H9 (cell line): ENCODE measurements around the gene CWC25. TPM values are rescaled to one million over a fixed set of nuclear protein-coding genes. Genes with fewer than 3 reads are reported as not detected.

Experiments used
- DNase-seq: peaks from one replicate; pipeline ENCODE4 v3.0.0-alpha.2; 2017
- H2AFZ ChIP-seq: one replicate; pipeline ENCODE4 v1.6.1; 2013; ENCODE audit warnings: mild to moderate bottlenecking, low read length, control low read depth, moderate library complexity
- H2AK5ac ChIP-seq: 2 replicates; pipeline ENCODE4 v1.6.1; 2013; ENCODE audit warnings: low read length, control low read depth, mixed read lengths; ENCODE audit not compliant: insufficient read length
- H2BK120ac ChIP-seq: one replicate; pipeline ENCODE4 v1.6.1; 2013; ENCODE audit warnings: low read depth, mild to moderate bottlenecking, low read length, control low read depth, inconsistent platforms; ENCODE audit not compliant: poor library complexity, severe bottlenecking
- H2BK12ac ChIP-seq: 2 replicates; pipeline ENCODE4 v1.6.1; 2013; ENCODE audit warnings: low read length, control low read depth, mixed read lengths, low read depth; ENCODE audit not compliant: insufficient read length
- H2BK15ac ChIP-seq: 2 replicates; pipeline ENCODE4 v1.6.1; 2013; ENCODE audit warnings: low read depth, low read length, control low read depth
- H2BK20ac ChIP-seq: one replicate; pipeline ENCODE4 v1.6.1; 2013; ENCODE audit warnings: low read depth, mild to moderate bottlenecking, low read length, control low read depth, inconsistent platforms; ENCODE audit not compliant: poor library complexity, severe bottlenecking
- H2BK5ac ChIP-seq: 2 replicates; pipeline ENCODE4 v1.6.1; 2013; ENCODE audit warnings: low read length, control low read depth, mixed read lengths; ENCODE audit not compliant: insufficient read length
- H3K14ac ChIP-seq: 2 replicates; pipeline ENCODE4 v1.6.1; 2013; ENCODE audit warnings: low read length, control low read depth; ENCODE audit not compliant: insufficient read depth
- H3K18ac ChIP-seq: 2 replicates; pipeline ENCODE4 v1.6.1; 2013; ENCODE audit warnings: low read depth, mild to moderate bottlenecking, mixed read lengths, low read length, control low read depth; ENCODE audit not compliant: insufficient read length
- H3K23ac ChIP-seq: 2 replicates; pipeline ENCODE4 v1.6.1; 2013; ENCODE audit warnings: low read length, control low read depth, mixed read lengths, low read depth; ENCODE audit not compliant: insufficient read length
- H3K23me2 ChIP-seq: 2 replicates; pipeline ENCODE4 v1.6.1; 2013; ENCODE audit warnings: low read depth, mild to moderate bottlenecking, mixed read lengths, low read length, control low read depth; ENCODE audit not compliant: insufficient read length, poor library complexity, severe bottlenecking
- H3K27ac ChIP-seq: 2 replicates; pipeline ENCODE4 v1.5.1; 2013; ENCODE audit warnings: low read length, control low read depth, mixed read lengths, low read depth; ENCODE audit not compliant: insufficient read length
- H3K27me3 ChIP-seq: 2 replicates; pipeline ENCODE4 v1.6.1; 2013; ENCODE audit warnings: low read length, control low read depth, inconsistent platforms; ENCODE audit not compliant: insufficient read depth
- H3K4ac ChIP-seq: 2 replicates; pipeline ENCODE4 v1.6.1; 2013; ENCODE audit warnings: low read depth, mild to moderate bottlenecking, control low read depth, inconsistent platforms, low read length, moderate library complexity
- H3K4me1 ChIP-seq: 2 replicates; pipeline ENCODE4 v1.6.1; 2013; ENCODE audit warnings: low read length, control low read depth, inconsistent platforms; ENCODE audit not compliant: insufficient read depth
- H3K4me2 ChIP-seq: 2 replicates; pipeline ENCODE4 v1.6.1; 2013; ENCODE audit warnings: low read length, control low read depth, mixed read lengths; ENCODE audit not compliant: insufficient read length, insufficient read depth
- H3K56ac ChIP-seq: 2 replicates; pipeline ENCODE4 v1.6.1; 2013; ENCODE audit warnings: low read depth, mild to moderate bottlenecking, mixed read lengths, low read length, control low read depth; ENCODE audit not compliant: insufficient read length
- H3K79me1 ChIP-seq: 2 replicates; pipeline ENCODE4 v1.6.1; 2013; ENCODE audit warnings: low read depth, mild to moderate bottlenecking, moderate library complexity, low read length, control low read depth, inconsistent platforms; ENCODE audit not compliant: insufficient read depth, poor library complexity, severe bottlenecking
- H3K79me2 ChIP-seq: 2 replicates; pipeline ENCODE4 v1.6.1; 2013; ENCODE audit warnings: low read length, control low read depth, inconsistent platforms; ENCODE audit not compliant: insufficient read depth
- H3K9ac ChIP-seq: 2 replicates; pipeline ENCODE4 v1.6.1; 2013; ENCODE audit warnings: low read length, control low read depth, mixed read lengths; ENCODE audit not compliant: insufficient read length; ENCODE audit errors: extremely low read depth
- H3K9me3 ChIP-seq: one replicate; pipeline ENCODE4 v1.6.1; 2013; ENCODE audit warnings: low read depth, low read length, inconsistent platforms; ENCODE audit not compliant: control insufficient read depth
- H3T11ph ChIP-seq: one replicate; pipeline ENCODE4 v1.6.1; 2013; ENCODE audit warnings: mild to moderate bottlenecking, low read length, control low read depth, inconsistent platforms
- H4K20me1 ChIP-seq: one replicate; pipeline ENCODE4 v1.6.1; 2013; ENCODE audit not compliant: control insufficient read depth, insufficient read length, insufficient read depth
- H4K5ac ChIP-seq: 2 replicates; pipeline ENCODE4 v1.6.1; 2013; ENCODE audit warnings: low read depth, mild to moderate bottlenecking, mixed read lengths, low read length, control low read depth; ENCODE audit not compliant: insufficient read length
- H4K8ac ChIP-seq: replicated peaks from 2 replicates; pipeline ENCODE4 v1.6.1; 2013; ENCODE audit warnings: low read length, control low read depth, mixed read lengths, low read depth; ENCODE audit not compliant: insufficient read length
- H4K91ac ChIP-seq: 2 replicates; pipeline ENCODE4 v1.6.1; 2013; ENCODE audit warnings: low read depth, mild to moderate bottlenecking, moderate library complexity, mixed read lengths, low read length, control low read depth; ENCODE audit not compliant: insufficient read length
- H3K27ac Mint-ChIP-seq, 3 experiments: 2 replicates in 2 of 3; 3 replicates in 1 of 3; pipeline ENCODE4 v1.8.0; 2020 to 2021; ENCODE audit warnings: mixed read lengths in 3 of 3, mild to moderate bottlenecking in 1 of 3, moderate library complexity in 1 of 3
- H3K27me3 Mint-ChIP-seq: 2 replicates; pipeline ENCODE4 v1.8.0; 2021; ENCODE audit warnings: low read depth, mild to moderate bottlenecking, moderate library complexity, mixed read lengths
- H3K36me3 Mint-ChIP-seq, 3 experiments: 2 replicates in 2 of 3; 3 replicates in 1 of 3; pipeline ENCODE4 v1.8.0; 2020 to 2021; ENCODE audit warnings: low read depth in 3 of 3, mixed read lengths in 3 of 3; ENCODE audit not compliant: insufficient read depth in 1 of 3
- H3K4me1 Mint-ChIP-seq, 2 experiments: 2 replicates each; pipeline ENCODE4 v1.8.0; 2020; ENCODE audit warnings: mixed read lengths in 2 of 2
- H3K4me3 Mint-ChIP-seq, 2 experiments: 2 replicates in 1 of 2; 3 replicates in 1 of 2; pipeline ENCODE4 v1.8.0; 2020 to 2021; ENCODE audit warnings: mild to moderate bottlenecking in 2 of 2, mixed read lengths in 2 of 2, moderate library complexity in 1 of 2
- H3K9me3 Mint-ChIP-seq, 2 experiments: 2 replicates in 1 of 2; 3 replicates in 1 of 2; pipeline ENCODE4 v1.8.0; 2020; ENCODE audit warnings: mild to moderate bottlenecking in 2 of 2, mixed read lengths in 2 of 2, moderate library complexity in 1 of 2
- WGBS: extraction: QIAGEN DNeasy Blood & Tissue Kit; methylation state at CpG from one replicate; pipeline ENCODE4 v1.1.7; 2013; ENCODE audit warnings: missing lambda C conversion rate, low lambda C conversion rate, mixed read lengths; ENCODE audit not compliant: insufficient read length; ENCODE audit errors: extremely low coverage; 5-methylcytosine and 5-hydroxymethylcytosine counted together
- total RNA-seq: library from RNA; stranded (reverse); gene quantifications from 2 replicates; pipeline ENCODE4 v1.2.1, GENCODE V29; 2021
- TF ChIP-seq, protein P1 (sequence below): fragments of 200-600 bp; sonication (generic); conservative IDR thresholded peaks from 3 replicates; pipeline ENCODE4 v1.8.0; 2021; ENCODE audit warnings: antibody characterized with exemption, mild to moderate bottlenecking

The CWC25 gene
- total RNA-seq, 1 experiment from 2014 or later: 15.9 TPM

GRCh38 chr17:38825762-38826247 lies 684 bp upstream of the CWC25 start:
- H3K27me3 Mint-ChIP-seq: peaks cover 7% of the 10 kb centered on the region
- no peaks in the 10 kb centered on the region; a peak in 2 of 5 replicates for H3K9me3 Mint-ChIP-seq
- Histone ChIP-seq H2AK5ac (no peak overlapping the region), H3K27me3 (no peaks in the 10 kb centered on the region), H3K9ac (peak overlapping the region; percentile 92), H4K5ac (peak overlapping the region; percentile 73), H3K14ac (peak overlapping the region; percentile 94; the same call in 1 of the 2 replicates), H2AFZ (no peak overlapping the region), H3K4me2 (peak overlapping the region; percentile 99), H3K18ac (peak overlapping the region; percentile 96), H2BK20ac (no peak overlapping the region), H3K23me2 (peaks cover 10% of the 10 kb centered on the region), H2BK120ac (peak overlapping the region; percentile 85), H3K9me3 (no peaks in the 10 kb centered on the region), H2BK12ac (no peak overlapping the region), H2BK15ac (no peak overlapping the region), H4K91ac (peak overlapping the region; percentile 9), H4K8ac (no peak overlapping the region), H3K4ac (no peak overlapping the region; the same call in 1 of the 2 replicates), H3K27ac (peak overlapping the region; percentile 73), H3K79me1 (peaks cover 7% of the 10 kb centered on the region), H3K4me1 (peaks cover 2% of the 10 kb centered on the region; the same call in 1 of the 2 replicates), H4K20me1 (peaks cover 5% of the 10 kb centered on the region), H3K23ac (no peak overlapping the region), H3K79me2 (peaks cover 9% of the 10 kb centered on the region; the same call in 1 of the 2 replicates), H3T11ph (peak overlapping the region; percentile 9), H3K56ac (peak overlapping the region; percentile 8), H2BK5ac (peak overlapping the region; percentile 41)
- no CpG with 5 or more reads among the region's 17 CpGs for WGBS
- H3K4me1 Mint-ChIP-seq: peaks cover 9 to 18% of the 10 kb centered on the region in 2 experiments
- TF ChIP-seq, protein P1, sequence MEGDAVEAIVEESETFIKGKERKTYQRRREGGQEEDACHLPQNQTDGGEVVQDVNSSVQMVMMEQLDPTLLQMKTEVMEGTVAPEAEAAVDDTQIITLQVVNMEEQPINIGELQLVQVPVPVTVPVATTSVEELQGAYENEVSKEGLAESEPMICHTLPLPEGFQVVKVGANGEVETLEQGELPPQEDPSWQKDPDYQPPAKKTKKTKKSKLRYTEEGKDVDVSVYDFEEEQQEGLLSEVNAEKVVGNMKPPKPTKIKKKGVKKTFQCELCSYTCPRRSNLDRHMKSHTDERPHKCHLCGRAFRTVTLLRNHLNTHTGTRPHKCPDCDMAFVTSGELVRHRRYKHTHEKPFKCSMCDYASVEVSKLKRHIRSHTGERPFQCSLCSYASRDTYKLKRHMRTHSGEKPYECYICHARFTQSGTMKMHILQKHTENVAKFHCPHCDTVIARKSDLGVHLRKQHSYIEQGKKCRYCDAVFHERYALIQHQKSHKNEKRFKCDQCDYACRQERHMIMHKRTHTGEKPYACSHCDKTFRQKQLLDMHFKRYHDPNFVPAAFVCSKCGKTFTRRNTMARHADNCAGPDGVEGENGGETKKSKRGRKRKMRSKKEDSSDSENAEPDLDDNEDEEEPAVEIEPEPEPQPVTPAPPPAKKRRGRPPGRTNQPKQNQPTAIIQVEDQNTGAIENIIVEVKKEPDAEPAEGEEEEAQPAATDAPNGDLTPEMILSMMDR: no peak
- no peak for DNase-seq
- peak overlapping the region; percentile 99 to 100 (median 100) for H3K27ac Mint-ChIP-seq
- peak overlapping the region; percentile 87 to 96 for H3K4me3 Mint-ChIP-seq
- H3K36me3 Mint-ChIP-seq: peaks cover 0 to 5% (median 3%) of the 10 kb centered on the region in 3 experiments; a peak in 6 of 7 replicates
